ENCODE data around the gene YTHDF1. TPM values are rescaled to one million over a fixed set of nuclear protein-coding genes. Genes with fewer than 3 reads are reported as not detected.

Gene YTHDF1
- polyA plus RNA-seq, 1 donor from 2014 or later, result 36.9 TPM

DNA sequence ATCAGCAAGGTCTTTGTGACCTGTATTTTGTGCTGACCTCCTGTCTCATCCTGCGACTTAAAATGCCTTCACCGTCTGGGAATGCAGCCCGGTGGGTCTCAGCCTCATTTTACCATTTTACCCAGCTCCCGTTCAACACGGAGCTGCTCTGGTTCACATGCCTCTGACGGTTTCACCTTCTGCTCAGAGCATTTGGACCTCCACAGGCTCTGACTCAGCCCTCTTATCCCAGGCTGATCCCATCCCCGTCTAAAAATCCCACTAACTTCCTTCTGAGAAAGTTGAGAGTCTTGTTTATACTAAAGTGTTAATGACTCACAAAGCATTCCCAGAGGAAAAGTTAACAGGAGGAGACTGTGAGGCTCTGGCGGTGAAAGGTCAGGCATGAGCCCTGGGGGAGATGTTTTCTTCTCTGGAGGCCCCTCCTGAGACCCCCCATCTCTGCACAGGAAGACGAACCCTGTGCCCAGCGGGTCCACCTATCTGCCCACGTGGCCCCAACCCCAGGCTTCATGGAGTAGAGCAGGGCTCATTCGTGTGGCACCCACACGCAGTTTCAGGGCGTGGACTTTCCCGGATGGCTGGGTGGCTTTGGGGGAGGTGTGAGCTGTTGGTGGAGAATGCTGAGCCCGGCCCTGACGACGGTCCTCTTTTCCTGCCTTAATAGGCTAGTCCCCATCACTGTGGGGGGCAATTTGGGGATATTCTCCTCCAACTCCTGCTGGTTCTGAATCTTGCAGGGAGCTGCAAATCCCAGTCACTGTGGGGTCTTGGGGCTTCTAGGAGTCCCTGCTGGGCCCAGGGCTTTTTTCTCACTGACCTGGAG lies 16.5 kb upstream of the YTHDF1 start:
- Histone ChIP-seq H3K9me2 (ENCODE audit: insufficient read depth, low read length) (no peaks in the 10 kb centered on the region), H2AFZ (ENCODE audit: low read depth, low read length) (no peak overlapping the region), H3F3A (ENCODE audit: insufficient read depth, low read length, poor library complexity, severe bottlenecking) (no peaks in the 10 kb centered on the region), H3K79me2 (replicated peaks; ENCODE audit: insufficient read depth, low read length) (no peaks in the 10 kb centered on the region), H3K27ac (ENCODE audit: low read length) (no peak overlapping the region), H4K20me1 (ENCODE audit: insufficient read depth) (no peaks in the 10 kb centered on the region), H3K9me3 (ENCODE audit: low read length) (no peaks in the 10 kb centered on the region), H3K36me3 (ENCODE audit: insufficient read depth, low read length) (no peaks in the 10 kb centered on the region), H3K9ac (ENCODE audit: low read length) (no peak overlapping the region), H3K4me3 (ENCODE audit: low read length) (no peak overlapping the region), H3K4me2 (ENCODE audit: low read length) (no peak overlapping the region), H3K27me3 (ENCODE audit: insufficient read depth, low read depth, low read length) (no peaks in the 10 kb centered on the region)
- TF ChIP-seq, protein P1, sequence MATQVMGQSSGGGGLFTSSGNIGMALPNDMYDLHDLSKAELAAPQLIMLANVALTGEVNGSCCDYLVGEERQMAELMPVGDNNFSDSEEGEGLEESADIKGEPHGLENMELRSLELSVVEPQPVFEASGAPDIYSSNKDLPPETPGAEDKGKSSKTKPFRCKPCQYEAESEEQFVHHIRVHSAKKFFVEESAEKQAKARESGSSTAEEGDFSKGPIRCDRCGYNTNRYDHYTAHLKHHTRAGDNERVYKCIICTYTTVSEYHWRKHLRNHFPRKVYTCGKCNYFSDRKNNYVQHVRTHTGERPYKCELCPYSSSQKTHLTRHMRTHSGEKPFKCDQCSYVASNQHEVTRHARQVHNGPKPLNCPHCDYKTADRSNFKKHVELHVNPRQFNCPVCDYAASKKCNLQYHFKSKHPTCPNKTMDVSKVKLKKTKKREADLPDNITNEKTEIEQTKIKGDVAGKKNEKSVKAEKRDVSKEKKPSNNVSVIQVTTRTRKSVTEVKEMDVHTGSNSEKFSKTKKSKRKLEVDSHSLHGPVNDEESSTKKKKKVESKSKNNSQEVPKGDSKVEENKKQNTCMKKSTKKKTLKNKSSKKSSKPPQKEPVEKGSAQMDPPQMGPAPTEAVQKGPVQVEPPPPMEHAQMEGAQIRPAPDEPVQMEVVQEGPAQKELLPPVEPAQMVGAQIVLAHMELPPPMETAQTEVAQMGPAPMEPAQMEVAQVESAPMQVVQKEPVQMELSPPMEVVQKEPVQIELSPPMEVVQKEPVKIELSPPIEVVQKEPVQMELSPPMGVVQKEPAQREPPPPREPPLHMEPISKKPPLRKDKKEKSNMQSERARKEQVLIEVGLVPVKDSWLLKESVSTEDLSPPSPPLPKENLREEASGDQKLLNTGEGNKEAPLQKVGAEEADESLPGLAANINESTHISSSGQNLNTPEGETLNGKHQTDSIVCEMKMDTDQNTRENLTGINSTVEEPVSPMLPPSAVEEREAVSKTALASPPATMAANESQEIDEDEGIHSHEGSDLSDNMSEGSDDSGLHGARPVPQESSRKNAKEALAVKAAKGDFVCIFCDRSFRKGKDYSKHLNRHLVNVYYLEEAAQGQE (IDR thresholded peaks at IDR 0.05; ENCODE audit: borderline replicate concordance), result no peak
- TF ChIP-seq, protein P2, sequence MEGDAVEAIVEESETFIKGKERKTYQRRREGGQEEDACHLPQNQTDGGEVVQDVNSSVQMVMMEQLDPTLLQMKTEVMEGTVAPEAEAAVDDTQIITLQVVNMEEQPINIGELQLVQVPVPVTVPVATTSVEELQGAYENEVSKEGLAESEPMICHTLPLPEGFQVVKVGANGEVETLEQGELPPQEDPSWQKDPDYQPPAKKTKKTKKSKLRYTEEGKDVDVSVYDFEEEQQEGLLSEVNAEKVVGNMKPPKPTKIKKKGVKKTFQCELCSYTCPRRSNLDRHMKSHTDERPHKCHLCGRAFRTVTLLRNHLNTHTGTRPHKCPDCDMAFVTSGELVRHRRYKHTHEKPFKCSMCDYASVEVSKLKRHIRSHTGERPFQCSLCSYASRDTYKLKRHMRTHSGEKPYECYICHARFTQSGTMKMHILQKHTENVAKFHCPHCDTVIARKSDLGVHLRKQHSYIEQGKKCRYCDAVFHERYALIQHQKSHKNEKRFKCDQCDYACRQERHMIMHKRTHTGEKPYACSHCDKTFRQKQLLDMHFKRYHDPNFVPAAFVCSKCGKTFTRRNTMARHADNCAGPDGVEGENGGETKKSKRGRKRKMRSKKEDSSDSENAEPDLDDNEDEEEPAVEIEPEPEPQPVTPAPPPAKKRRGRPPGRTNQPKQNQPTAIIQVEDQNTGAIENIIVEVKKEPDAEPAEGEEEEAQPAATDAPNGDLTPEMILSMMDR (IDR thresholded peaks at IDR 0.05; ENCODE audit: poor library complexity, severe bottlenecking), result no peak
- TF ChIP-seq EZH2 (IDR thresholded peaks at IDR 0.05; ENCODE audit: borderline replicate concordance, insufficient read depth, low read length, poor library complexity, severe bottlenecking), result no peak
- TF ChIP-seq EP300 (conservative IDR thresholded peaks at IDR 0.05; ENCODE audit: poor library complexity, severe bottlenecking), result no peak
- TF ChIP-seq POLR2AphosphoS5 (IDR thresholded peaks at IDR 0.05), result no peak
- no peak for TF ChIP-seq MXI1 (conservative IDR thresholded peaks at IDR 0.05; ENCODE audit: poor library complexity, severe bottlenecking)
- TF ChIP-seq TAF1 (IDR thresholded peaks at IDR 0.05; ENCODE audit: low read depth), result no peak

DNA sequence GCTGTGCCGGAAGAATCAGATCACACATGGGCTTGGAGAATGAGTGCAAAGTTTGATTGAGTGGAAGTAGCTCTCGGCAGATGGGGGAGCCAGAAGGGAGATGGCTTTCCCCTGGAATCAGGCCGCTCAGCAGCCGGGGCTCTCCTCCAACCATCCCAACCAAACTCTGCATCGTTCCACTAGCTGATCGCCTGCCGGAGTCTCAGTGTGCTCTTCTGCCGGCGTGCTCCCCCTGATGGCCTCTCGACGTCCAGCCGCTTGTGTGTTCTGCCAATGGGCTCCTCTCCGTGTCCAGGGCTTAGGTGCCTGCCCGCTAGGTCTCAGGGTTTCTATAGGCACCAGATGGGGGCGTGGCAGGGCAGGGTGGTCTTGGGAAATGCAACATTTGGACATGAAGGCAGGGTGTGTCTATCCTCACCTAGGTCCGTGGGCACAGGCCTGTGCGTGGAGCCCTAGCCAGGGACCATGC lies 14.9 kb upstream of the YTHDF1 start:
- H3K9ac ChIP-seq (ENCODE audit: low read length), result no peak overlapping the region
- H3K9me2 ChIP-seq (ENCODE audit: insufficient read depth, low read length), result no peaks in the 10 kb centered on the region
- H3K27me3 ChIP-seq (ENCODE audit: insufficient read depth, low read depth, low read length), result no peaks in the 10 kb centered on the region
- H3K27ac ChIP-seq (ENCODE audit: low read length), result no peak overlapping the region
- no peaks in the 10 kb centered on the region for H3K36me3 ChIP-seq (ENCODE audit: insufficient read depth, low read length)
- H3K4me3 ChIP-seq (ENCODE audit: low read length), result no peak overlapping the region
- H3K9me3 ChIP-seq (ENCODE audit: low read length), result no peaks in the 10 kb centered on the region
- H2AFZ ChIP-seq (ENCODE audit: low read depth, low read length), result no peak overlapping the region
- H3K4me2 ChIP-seq (ENCODE audit: low read length), result no peak overlapping the region
- H3F3A ChIP-seq (ENCODE audit: insufficient read depth, low read length, poor library complexity, severe bottlenecking), result no peaks in the 10 kb centered on the region
- H3K79me2 ChIP-seq (replicated peaks; ENCODE audit: insufficient read depth, low read length), result no peaks in the 10 kb centered on the region
- no peaks in the 10 kb centered on the region for H4K20me1 ChIP-seq (ENCODE audit: insufficient read depth)
- TF ChIP-seq, protein P2 (IDR thresholded peaks at IDR 0.05; ENCODE audit: poor library complexity, severe bottlenecking), result peak; percentile 60
- TF ChIP-seq POLR2AphosphoS5 (IDR thresholded peaks at IDR 0.05) (no peak), SMC3 (conservative IDR thresholded peaks at IDR 0.05; ENCODE audit: poor library complexity) (peak; percentile 47), EZH2 (IDR thresholded peaks at IDR 0.05; ENCODE audit: borderline replicate concordance, insufficient read depth, low read length, poor library complexity, severe bottlenecking) (no peak), TAF1 (IDR thresholded peaks at IDR 0.05; ENCODE audit: low read depth) (no peak), EP300 (conservative IDR thresholded peaks at IDR 0.05; ENCODE audit: poor library complexity, severe bottlenecking) (no peak), MXI1 (conservative IDR thresholded peaks at IDR 0.05; ENCODE audit: poor library complexity, severe bottlenecking) (no peak), RAD21 (conservative IDR thresholded peaks at IDR 0.05) (peak; percentile 41)
- TF ChIP-seq, protein P1 (IDR thresholded peaks at IDR 0.05; ENCODE audit: borderline replicate concordance), result no peak

Measured in neural cell (in vitro differentiated cells).